Measurements from ENCODE around the gene F2.

The F2 gene

DNA sequence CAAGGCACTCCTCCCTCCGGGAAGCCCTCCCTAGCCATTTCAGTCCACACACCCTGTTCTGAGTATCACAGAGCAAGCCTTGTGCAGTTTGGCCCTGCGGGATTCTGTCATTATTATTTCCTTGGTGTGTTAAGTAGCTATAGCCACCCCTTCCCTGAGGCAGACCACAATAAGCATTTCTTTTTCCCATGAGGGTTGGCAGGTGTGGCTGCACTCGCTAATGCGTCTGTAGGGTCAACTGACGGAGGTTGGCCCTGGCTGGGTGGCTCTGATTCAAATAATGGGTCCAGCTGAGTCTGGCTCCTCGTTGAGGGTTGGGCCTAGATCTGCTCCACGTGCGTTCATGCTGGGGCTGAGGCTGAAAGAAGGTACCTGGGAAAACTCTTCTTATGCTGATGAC, 5.1 kb downstream of the F2 start:
- DNase-seq (ENCODE audit: insufficient read length, low spot score) (no peak), FAIRE-seq (no peak)
- TF ChIP-seq PAX5 (IDR thresholded peaks at IDR 0.05; ENCODE audit: insufficient read depth, low read length, severe bottlenecking) = no peak
- TF ChIP-seq POLR2AphosphoS5 (IDR thresholded peaks at IDR 0.05; ENCODE audit: low read depth, low read length) = no peak
- no peak for TF ChIP-seq TAF1 (IDR thresholded peaks at IDR 0.05; ENCODE audit: low read depth, low read length)
- no peak for TF ChIP-seq POLR2A (IDR thresholded peaks at IDR 0.05; ENCODE audit: low read depth, low read length)
- TF ChIP-seq SPI1 (IDR thresholded peaks at IDR 0.05; ENCODE audit: low read depth, low read length) = no peak
- TF ChIP-seq POU2F2 (IDR thresholded peaks at IDR 0.05; ENCODE audit: low read depth, low read length) = no peak

DNA sequence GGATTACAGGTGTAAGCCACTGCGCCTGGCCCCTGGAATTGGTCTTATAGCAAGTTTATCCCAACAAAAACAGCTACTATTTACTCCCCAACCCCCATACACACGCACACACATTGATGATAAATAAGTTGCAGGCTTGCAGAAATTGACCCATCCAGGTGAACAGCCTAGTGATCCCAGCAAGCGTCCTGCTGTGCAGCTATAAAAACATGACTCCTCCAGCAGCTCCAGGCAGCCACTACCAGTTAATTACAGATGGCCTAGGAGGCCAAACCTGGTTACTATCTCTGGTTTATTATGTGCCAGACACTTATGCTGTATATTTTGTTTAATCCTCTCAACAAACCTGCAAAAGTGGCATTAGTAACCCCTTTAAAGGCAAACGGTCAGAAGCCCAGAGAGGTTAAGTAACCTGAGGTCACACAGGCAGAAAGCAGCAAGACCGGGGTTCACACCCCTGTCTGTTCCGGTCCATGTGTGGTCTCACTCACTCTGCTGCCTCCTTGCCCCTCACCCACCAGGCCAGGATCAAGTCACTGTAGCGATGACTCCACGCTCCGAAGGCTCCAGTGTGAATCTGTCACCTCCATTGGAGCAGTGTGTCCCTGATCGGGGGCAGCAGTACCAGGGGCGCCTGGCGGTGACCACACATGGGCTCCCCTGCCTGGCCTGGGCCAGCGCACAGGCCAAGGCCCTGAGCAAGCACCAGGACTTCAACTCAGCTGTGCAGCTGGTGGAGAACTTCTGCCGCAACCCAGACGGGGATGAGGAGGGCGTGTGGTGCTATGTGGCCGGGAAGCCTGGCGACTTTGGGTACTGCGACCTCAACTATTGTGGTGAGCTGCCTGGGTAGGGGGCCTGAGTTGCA, 6.6 kb downstream of the F2 start:
- no peak for DNase-seq (ENCODE audit: insufficient read length, low spot score)
- no peak for TF ChIP-seq TAF1 (IDR thresholded peaks at IDR 0.05; ENCODE audit: low read depth, low read length)
- TF ChIP-seq POLR2AphosphoS5 (IDR thresholded peaks at IDR 0.05; ENCODE audit: low read depth, low read length) = no peak
- no peak for TF ChIP-seq PAX5 (IDR thresholded peaks at IDR 0.05; ENCODE audit: insufficient read depth, low read length, severe bottlenecking)
- TF ChIP-seq POU2F2 (IDR thresholded peaks at IDR 0.05; ENCODE audit: low read depth, low read length) = no peak
- no peak for TF ChIP-seq POLR2A (IDR thresholded peaks at IDR 0.05; ENCODE audit: low read depth, low read length)
- no peak for TF ChIP-seq SPI1 (IDR thresholded peaks at IDR 0.05; ENCODE audit: low read depth, low read length)
- no peak for FAIRE-seq

DNA sequence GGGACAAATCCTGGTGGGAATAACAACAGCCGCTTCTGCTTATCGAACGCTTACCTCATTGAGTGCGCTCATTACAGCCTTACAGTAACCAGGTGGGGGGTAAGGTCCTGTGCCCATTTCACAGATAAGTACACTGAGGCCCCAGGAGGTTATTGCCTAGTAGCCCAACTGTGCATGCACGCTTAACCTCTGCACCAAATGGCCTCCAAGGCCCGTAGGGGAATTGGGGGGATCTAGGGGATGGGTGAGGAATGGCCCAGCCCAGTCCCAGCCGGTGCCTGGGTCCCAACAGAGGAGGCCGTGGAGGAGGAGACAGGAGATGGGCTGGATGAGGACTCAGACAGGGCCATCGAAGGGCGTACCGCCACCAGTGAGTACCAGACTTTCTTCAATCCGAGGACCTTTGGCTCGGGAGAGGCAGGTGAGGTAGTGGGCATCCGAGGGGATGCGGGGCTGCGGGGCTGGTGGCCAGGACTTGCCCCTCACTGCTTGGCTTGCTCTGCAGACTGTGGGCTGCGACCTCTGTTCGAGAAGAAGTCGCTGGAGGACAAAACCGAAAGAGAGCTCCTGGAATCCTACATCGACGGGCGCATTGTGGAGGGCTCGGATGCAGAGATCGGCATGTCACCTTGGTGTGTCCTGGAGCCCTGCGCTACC, 7.3 kb downstream of the F2 start:
- TF ChIP-seq POU2F2 (IDR thresholded peaks at IDR 0.05; ENCODE audit: low read depth, low read length) = no peak
- TF ChIP-seq TAF1 (IDR thresholded peaks at IDR 0.05; ENCODE audit: low read depth, low read length) = no peak
- no peak for TF ChIP-seq SPI1 (IDR thresholded peaks at IDR 0.05; ENCODE audit: low read depth, low read length)
- TF ChIP-seq POLR2AphosphoS5 (IDR thresholded peaks at IDR 0.05; ENCODE audit: low read depth, low read length) = no peak
- no peak for TF ChIP-seq POLR2A (IDR thresholded peaks at IDR 0.05; ENCODE audit: low read depth, low read length)
- no peak for TF ChIP-seq PAX5 (IDR thresholded peaks at IDR 0.05; ENCODE audit: insufficient read depth, low read length, severe bottlenecking)
- no peak for FAIRE-seq

DNA sequence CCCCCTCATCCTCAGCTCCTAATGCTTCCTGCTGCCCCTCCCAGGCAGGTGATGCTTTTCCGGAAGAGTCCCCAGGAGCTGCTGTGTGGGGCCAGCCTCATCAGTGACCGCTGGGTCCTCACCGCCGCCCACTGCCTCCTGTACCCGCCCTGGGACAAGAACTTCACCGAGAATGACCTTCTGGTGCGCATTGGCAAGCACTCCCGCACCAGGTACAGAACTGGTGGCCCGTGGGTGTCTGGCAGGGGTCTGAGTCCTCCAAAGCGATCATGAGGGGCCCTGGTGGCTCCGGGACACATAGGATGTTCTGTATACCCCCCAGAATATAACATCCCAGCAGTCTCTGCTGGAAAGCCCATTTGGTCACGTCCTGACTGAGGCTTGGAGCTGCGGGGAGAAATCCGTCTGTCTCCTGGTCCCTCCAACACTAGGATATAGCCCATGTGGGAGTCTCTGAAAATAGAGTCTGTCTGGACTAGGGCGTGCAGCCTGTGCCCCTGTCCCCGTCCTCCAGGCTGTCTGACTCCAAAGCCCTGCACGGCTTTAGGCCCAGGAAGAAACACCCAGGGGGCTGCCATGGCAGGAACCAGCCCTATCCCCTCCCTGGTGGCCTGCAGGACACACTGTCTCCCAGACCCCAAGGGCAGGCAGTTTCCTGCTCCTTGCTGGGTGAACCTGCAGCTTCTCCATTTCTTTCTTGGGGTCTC, 9.1 kb downstream of the F2 start:
- DNase-seq (ENCODE audit: insufficient read length, low spot score) (no peak), FAIRE-seq (no peak)
- TF ChIP-seq PAX5 (IDR thresholded peaks at IDR 0.05; ENCODE audit: insufficient read depth, low read length, severe bottlenecking) (no peak), POU2F2 (IDR thresholded peaks at IDR 0.05; ENCODE audit: low read depth, low read length) (no peak), SPI1 (IDR thresholded peaks at IDR 0.05; ENCODE audit: low read depth, low read length) (no peak), POLR2AphosphoS5 (IDR thresholded peaks at IDR 0.05; ENCODE audit: low read depth, low read length) (no peak), TAF1 (IDR thresholded peaks at IDR 0.05; ENCODE audit: low read depth, low read length) (no peak), POLR2A (IDR thresholded peaks at IDR 0.05; ENCODE audit: low read depth, low read length) (no peak)

More for the DNA sequence above, 7.3 kb downstream of the F2 start:
- DNase-seq (ENCODE audit: insufficient read length, low spot score) = no peak

DNA sequence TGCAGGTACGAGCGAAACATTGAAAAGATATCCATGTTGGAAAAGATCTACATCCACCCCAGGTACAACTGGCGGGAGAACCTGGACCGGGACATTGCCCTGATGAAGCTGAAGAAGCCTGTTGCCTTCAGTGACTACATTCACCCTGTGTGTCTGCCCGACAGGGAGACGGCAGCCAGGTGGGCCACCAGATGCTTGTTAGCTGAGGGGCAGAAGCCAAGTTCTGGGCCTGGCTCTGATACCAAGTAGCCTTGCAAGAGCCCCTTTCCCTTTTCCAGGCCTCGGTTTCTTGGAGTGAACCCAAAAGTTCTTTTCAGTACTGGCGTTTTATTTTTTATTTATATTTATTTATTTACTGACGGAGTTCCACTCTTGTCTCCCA, 9.6 kb downstream of the F2 start:
- no peak for TF ChIP-seq POLR2A (IDR thresholded peaks at IDR 0.05; ENCODE audit: low read depth, low read length)
- no peak for TF ChIP-seq TAF1 (IDR thresholded peaks at IDR 0.05; ENCODE audit: low read depth, low read length)
- no peak for TF ChIP-seq POU2F2 (IDR thresholded peaks at IDR 0.05; ENCODE audit: low read depth, low read length)
- no peak for TF ChIP-seq SPI1 (IDR thresholded peaks at IDR 0.05; ENCODE audit: low read depth, low read length)
- TF ChIP-seq POLR2AphosphoS5 (IDR thresholded peaks at IDR 0.05; ENCODE audit: low read depth, low read length) = no peak
- TF ChIP-seq PAX5 (IDR thresholded peaks at IDR 0.05; ENCODE audit: insufficient read depth, low read length, severe bottlenecking) = no peak
- no peak for FAIRE-seq
- no peak for DNase-seq (ENCODE audit: insufficient read length, low spot score)

DNA sequence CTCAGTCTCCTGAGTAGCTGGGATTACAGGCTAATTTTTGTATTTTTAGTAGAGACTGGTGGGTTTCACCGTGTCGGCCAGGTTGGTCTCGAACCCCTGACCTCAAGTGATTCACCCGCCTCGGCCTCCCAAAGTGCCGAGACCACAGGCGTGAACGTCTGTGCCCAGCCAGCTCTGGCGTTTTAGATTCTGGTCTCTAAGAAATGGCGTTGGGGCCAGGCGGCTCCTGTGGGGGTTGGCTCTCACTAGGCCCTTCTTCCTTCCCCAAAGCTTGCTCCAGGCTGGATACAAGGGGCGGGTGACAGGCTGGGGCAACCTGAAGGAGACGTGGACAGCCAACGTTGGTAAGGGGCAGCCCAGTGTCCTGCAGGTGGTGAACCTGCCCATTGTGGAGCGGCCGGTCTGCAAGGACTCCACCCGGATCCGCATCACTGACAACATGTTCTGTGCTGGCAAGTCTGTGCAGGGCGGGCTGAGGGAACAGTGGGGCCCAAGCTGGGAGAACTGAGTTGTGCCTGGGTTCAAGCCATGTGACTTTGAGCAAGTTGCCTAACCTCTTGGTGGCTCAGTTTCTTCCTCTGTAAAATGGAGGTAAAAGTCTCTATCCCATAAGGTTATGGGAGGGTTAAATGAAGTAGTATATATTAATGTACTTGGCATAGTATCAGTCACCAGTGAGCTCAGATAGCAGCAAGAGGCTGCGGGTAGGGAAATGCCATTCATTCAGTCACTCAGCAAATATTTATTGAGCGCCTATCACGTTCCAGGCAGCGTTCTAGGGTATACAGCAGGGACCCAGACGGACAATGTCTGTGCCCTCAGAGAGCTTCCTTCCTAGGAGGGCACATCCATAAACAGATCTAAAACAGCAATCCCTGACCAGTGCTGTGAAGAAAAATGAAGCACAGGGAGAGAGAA, 10.4 kb downstream of the F2 start:
- FAIRE-seq (no peak), DNase-seq (ENCODE audit: insufficient read length, low spot score) (no peak)
- TF ChIP-seq POU2F2 (IDR thresholded peaks at IDR 0.05; ENCODE audit: low read depth, low read length) (no peak), TAF1 (IDR thresholded peaks at IDR 0.05; ENCODE audit: low read depth, low read length) (no peak), POLR2A (IDR thresholded peaks at IDR 0.05; ENCODE audit: low read depth, low read length) (no peak), POLR2AphosphoS5 (IDR thresholded peaks at IDR 0.05; ENCODE audit: low read depth, low read length) (no peak), SPI1 (IDR thresholded peaks at IDR 0.05; ENCODE audit: low read depth, low read length) (no peak), PAX5 (IDR thresholded peaks at IDR 0.05; ENCODE audit: insufficient read depth, low read length, severe bottlenecking) (no peak)

DNA sequence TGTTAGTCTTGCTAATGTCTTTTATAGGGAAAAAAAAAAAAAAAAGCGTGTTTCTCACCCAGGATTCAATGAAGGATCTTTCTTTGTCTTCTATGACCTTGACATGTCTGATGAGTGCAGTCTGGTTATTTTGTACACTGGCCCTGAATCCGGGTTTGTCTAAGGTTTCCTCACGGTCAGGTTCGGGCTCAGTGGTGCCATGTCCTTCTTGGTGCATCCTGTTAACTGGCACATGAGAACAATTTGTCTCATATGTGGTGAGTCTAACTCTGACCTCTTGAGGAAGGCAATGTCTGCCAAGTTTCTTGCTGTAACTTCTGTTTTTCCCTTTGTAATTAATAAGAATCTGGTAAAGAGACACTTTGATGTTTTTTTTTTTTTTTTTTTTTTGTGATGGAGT, 12.5 kb downstream of the F2 start:
- FAIRE-seq = no peak
- no peak for DNase-seq (ENCODE audit: insufficient read length, low spot score)
- TF ChIP-seq POU2F2 (IDR thresholded peaks at IDR 0.05; ENCODE audit: low read depth, low read length) (no peak), PAX5 (IDR thresholded peaks at IDR 0.05; ENCODE audit: insufficient read depth, low read length, severe bottlenecking) (no peak), POLR2A (IDR thresholded peaks at IDR 0.05; ENCODE audit: low read depth, low read length) (no peak), TAF1 (IDR thresholded peaks at IDR 0.05; ENCODE audit: low read depth, low read length) (no peak), POLR2AphosphoS5 (IDR thresholded peaks at IDR 0.05; ENCODE audit: low read depth, low read length) (no peak), SPI1 (IDR thresholded peaks at IDR 0.05; ENCODE audit: low read depth, low read length) (no peak)

DNA sequence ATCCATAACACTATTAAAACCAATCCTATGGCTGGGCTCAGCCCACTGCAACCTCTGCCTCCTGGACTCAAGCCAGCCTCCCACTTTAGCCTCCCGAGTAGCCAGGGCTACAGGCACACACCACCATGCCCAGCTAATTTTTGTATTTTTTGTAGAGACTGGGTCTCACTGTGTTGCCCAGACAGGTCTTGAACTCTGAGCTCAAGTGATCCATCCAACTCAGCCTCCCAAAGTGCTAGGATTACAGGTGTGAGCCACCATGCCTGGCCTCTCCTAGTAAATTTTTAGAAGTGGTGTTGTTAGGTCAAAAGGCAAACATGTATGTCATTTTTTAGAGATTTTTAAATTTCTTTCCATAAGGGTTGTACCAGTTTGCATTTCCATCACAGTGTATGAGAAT, 14.2 kb downstream of the F2 start:
- TF ChIP-seq PAX5 (IDR thresholded peaks at IDR 0.05; ENCODE audit: insufficient read depth, low read length, severe bottlenecking) = no peak
- TF ChIP-seq SPI1 (IDR thresholded peaks at IDR 0.05; ENCODE audit: low read depth, low read length) = no peak
- DNase-seq (ENCODE audit: insufficient read length, low spot score) (no peak), FAIRE-seq (no peak)
